ENCODE data around the gene TGFBR3L.

Gene TGFBR3L

DNA sequence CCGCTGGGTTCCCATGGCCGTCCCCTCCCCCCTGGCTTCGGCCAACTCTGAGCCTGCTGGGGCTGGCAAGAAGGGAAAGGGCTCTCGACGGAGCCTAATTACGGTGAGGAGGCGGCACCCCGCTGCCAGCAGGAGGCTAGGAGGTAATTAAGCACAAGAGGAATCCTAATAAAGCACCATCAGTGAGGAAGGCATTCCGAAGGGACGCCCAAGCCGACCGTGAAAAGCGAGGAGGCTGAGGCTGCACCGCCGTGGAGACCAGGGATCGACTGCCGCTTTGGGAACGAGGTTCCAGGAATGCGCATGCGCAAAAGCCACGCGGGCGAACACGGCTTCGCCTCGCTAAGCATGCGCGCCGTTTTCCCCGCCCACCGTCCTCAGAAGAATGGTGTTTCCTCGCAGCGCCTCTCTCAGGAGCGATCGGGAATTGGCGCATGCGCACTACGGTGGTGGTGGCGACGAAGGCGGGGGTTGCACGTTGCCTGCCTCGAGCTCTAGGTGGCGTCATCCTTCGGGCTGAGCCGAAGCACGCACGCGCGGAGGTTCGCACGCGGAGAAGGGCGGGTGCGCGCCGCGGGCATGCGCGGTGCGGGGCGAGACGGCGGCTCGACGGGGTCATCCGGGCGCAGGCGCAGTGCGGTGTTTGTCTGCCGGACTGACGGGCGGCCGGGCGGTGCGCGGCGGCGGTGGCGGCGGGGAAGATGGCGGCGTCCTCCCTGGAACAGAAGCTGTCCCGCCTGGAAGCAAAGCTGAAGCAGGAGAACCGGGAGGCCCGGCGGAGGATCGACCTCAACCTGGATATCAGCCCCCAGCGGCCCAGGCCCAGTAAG lies 11.2 kb upstream of the TGFBR3L start, which contains the start of gene MAP2K7:
MAP2K7 (plus strand) TSS at position 634 of the 830 bp plus-strand sequence; CDS start at position 702, 68 bp downstream.
- TF ChIP-seq SPI1 (IDR thresholded peaks at IDR 0.05; ENCODE audit: low read depth, low read length) (no peak), TAF1 (IDR thresholded peaks at IDR 0.05; ENCODE audit: low read depth, low read length) (peak; percentile 64), POLR2A (IDR thresholded peaks at IDR 0.05; ENCODE audit: low read depth, low read length) (peak; percentile 79), POLR2AphosphoS5 (IDR thresholded peaks at IDR 0.05; ENCODE audit: low read depth, low read length) (peak; percentile 71; the same call in 1 of the 2 replicates), PAX5 (IDR thresholded peaks at IDR 0.05; ENCODE audit: insufficient read depth, low read length, severe bottlenecking) (peak; percentile 17), POU2F2 (IDR thresholded peaks at IDR 0.05; ENCODE audit: low read depth, low read length) (no peak)
- FAIRE-seq = peak; percentile 100

DNA sequence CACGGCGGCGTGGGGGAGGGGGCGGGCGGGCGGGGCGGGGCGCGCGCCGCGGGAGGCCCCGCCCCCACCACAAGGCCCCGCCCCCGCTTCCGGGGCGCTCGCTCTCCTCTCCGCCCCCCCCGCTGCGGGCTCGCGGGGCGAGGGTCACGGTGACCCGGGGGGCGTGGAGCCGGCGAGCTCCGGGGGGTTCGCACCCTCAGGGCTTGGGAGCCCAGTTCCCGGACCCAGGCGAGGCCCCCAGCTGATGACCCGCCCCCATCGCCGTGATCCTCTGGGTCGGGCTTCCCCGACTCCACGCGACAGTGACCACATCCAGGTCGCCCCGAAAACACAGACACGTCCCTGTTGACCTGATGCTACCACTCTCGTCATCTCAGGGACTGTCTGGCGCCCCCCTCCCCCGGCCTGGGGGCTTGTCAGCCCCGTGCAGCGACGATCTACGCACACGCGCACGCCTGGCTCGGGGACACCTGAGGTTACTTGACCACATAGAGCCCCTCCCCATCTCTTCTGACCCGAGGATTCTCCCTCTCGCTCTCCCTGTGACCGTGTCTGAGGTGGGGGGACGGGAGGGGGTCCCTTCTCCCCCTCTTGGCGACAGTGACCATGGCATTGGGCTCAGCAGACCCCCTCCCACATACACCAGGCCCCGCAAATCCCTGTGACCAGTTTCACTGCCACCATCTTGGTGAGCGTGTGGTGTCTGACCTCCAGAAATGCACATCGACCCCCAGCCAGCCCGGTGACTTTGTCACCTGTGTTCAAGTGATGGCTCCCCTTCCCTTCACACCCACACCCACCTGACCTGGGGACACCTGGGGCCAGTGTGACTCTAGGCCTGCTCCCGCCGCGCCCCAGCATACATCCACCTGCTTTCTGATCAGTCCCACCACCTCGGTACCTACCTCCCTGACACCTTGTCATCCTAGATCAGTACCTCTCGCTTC lies 10.3 kb upstream of the TGFBR3L start:
- FAIRE-seq = peak; percentile 58
- peak; percentile 79 for DNase-seq (ENCODE audit: insufficient read length, low spot score)
- TF ChIP-seq POLR2A (IDR thresholded peaks at IDR 0.05; ENCODE audit: low read depth, low read length) (0 out of 2 replicates have a peak, but pooled peaks have one; percentile 10), TAF1 (IDR thresholded peaks at IDR 0.05; ENCODE audit: low read depth, low read length) (0 out of 2 replicates have a peak, but pooled peaks have one; percentile 3), POU2F2 (IDR thresholded peaks at IDR 0.05; ENCODE audit: low read depth, low read length) (no peak)

More for the DNA sequence above, 11.2 kb upstream of the TGFBR3L start, which contains the start of gene MAP2K7:
- DNase-seq (ENCODE audit: insufficient read length, low spot score) = peak; percentile 99

DNA sequence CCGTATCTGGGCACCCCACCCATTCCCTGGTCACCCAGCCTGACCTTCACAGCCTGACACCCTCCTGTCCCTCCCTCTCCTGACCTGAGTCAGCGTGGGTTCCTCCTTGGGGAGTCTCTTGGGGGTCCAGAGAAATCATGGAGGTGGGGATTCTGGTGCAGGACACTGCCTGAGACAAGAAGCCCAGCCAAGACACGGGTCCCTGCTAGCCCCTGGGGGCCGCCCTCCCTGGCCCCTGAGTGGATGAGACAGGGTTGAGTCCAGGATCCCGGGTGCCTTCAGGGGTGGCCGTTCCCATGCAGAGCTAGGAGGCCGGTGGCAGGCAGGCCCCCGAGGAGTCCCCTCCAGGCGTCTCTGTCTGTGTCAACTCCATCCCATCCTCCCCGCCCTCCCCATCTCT lies 9.4 kb upstream of the TGFBR3L start:
- DNase-seq (ENCODE audit: insufficient read length, low spot score) (no peak), FAIRE-seq (no peak)
- TF ChIP-seq POLR2AphosphoS5 (IDR thresholded peaks at IDR 0.05; ENCODE audit: low read depth, low read length) = no peak
- no peak for TF ChIP-seq POU2F2 (IDR thresholded peaks at IDR 0.05; ENCODE audit: low read depth, low read length)
- TF ChIP-seq TAF1 (IDR thresholded peaks at IDR 0.05; ENCODE audit: low read depth, low read length) = no peak
- no peak for TF ChIP-seq SPI1 (IDR thresholded peaks at IDR 0.05; ENCODE audit: low read depth, low read length)
- TF ChIP-seq PAX5 (IDR thresholded peaks at IDR 0.05; ENCODE audit: insufficient read depth, low read length, severe bottlenecking) = no peak
- TF ChIP-seq POLR2A (IDR thresholded peaks at IDR 0.05; ENCODE audit: low read depth, low read length) = no peak

DNA sequence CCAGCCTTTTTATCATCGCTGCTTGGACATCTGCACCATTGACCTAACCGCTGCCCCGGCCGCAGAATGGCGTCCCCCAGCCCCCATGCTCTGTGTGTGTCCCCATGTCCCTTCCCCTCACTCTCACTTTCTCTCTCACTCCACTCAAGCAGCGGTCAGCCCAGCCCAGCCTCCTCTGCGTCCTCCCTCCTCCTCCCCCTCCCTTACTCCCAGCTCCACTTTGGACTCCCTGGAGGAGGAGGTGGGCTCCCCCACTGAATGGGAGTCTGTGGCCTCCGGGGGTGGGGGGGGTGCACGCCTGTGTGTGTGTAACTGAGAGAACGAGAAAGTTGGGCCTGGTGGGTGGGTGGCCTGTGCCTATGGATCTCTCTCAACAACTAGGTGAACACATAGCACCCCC lies 8.8 kb upstream of the TGFBR3L start:
- no peak for DNase-seq (ENCODE audit: insufficient read length, low spot score)
- no peak for FAIRE-seq
- TF ChIP-seq POU2F2 (IDR thresholded peaks at IDR 0.05; ENCODE audit: low read depth, low read length) = no peak
- TF ChIP-seq TAF1 (IDR thresholded peaks at IDR 0.05; ENCODE audit: low read depth, low read length) = no peak
- no peak for TF ChIP-seq PAX5 (IDR thresholded peaks at IDR 0.05; ENCODE audit: insufficient read depth, low read length, severe bottlenecking)
- no peak for TF ChIP-seq POLR2A (IDR thresholded peaks at IDR 0.05; ENCODE audit: low read depth, low read length)
- TF ChIP-seq SPI1 (IDR thresholded peaks at IDR 0.05; ENCODE audit: low read depth, low read length) = no peak
- no peak for TF ChIP-seq POLR2AphosphoS5 (IDR thresholded peaks at IDR 0.05; ENCODE audit: low read depth, low read length)

DNA sequence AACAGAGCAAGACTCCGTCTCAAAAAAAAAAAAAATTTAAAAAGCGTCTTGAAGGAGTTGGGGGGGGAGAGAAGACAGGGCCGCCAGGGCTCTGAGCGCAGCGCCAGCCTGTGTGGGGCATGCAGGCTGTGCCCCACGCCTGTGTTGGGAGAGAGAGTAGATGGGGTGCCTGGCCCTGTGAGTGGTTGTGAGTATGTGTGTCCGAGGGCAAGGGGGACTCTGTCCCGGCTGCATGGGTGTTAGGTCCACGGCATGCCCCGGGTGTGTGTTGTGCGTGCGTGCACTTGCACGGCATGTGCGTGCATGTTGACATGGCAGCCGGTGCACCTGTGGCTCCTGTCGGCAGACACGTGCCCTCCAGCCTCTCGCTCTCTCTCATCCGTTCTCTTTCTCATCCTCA lies 7.5 kb upstream of the TGFBR3L start:
- FAIRE-seq = no peak
- TF ChIP-seq PAX5 (IDR thresholded peaks at IDR 0.05; ENCODE audit: insufficient read depth, low read length, severe bottlenecking) (no peak), TAF1 (IDR thresholded peaks at IDR 0.05; ENCODE audit: low read depth, low read length) (no peak), SPI1 (IDR thresholded peaks at IDR 0.05; ENCODE audit: low read depth, low read length) (no peak), POLR2A (IDR thresholded peaks at IDR 0.05; ENCODE audit: low read depth, low read length) (no peak), POU2F2 (IDR thresholded peaks at IDR 0.05; ENCODE audit: low read depth, low read length) (no peak), POLR2AphosphoS5 (IDR thresholded peaks at IDR 0.05; ENCODE audit: low read depth, low read length) (peak; percentile 44; the same call in 1 of the 2 replicates)
- no peak for DNase-seq (ENCODE audit: insufficient read length, low spot score)

DNA sequence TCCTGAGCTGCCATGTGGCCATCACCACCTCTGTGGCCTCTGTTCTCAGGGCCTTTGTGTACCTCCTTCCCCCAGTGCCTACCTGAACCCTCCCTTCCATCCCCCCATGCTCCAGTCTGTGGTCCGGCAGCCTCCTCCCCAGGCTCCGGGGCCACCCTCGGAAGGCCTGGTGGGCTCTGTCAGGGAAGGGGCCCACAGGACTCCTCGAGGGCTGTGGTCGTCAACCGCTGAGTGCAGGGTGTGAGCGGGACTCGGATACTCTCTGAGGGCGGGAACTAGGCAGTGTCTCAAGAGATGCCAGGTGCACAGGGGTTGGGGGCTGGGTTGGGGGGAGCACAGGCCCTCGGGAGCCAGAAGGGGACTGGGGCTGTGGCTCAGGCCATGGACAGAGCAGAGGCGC lies 7.1 kb upstream of the TGFBR3L start:
- no peak for DNase-seq (ENCODE audit: insufficient read length, low spot score)
- no peak for FAIRE-seq

DNA sequence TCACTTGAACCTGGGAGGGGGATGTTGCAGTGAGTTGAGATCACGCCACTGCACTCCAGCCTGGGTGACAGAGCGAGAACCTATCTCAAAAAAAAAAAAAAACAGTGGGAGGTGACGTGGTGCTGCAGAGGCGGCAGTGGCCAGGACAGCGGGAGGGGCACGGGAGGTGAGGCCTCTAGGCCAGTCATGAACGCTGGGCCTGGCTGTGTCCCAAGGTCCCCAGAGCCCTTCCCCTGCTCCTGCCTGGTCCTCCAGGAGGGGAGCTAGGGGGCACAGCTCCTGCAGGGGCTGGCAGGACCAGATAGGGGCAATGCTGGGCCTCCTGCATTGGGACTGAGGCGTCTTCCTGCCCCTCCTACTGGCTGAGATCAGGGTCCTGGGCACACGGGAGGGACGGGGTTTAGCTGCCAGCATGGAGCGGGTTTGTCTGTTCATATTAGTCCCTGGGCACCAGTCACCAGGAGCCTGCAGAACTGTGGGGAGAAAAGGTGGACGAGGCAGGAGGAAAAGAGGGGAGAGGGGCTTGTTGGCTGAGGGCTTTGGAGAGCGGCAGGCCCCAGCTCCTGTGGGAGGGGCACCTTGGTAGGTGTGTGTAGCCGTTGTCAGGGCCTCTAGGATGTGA lies 6.4 kb upstream of the TGFBR3L start:
- FAIRE-seq (no peak), DNase-seq (ENCODE audit: insufficient read length, low spot score) (no peak)
- TF ChIP-seq SPI1 (IDR thresholded peaks at IDR 0.05; ENCODE audit: low read depth, low read length) (no peak), TAF1 (IDR thresholded peaks at IDR 0.05; ENCODE audit: low read depth, low read length) (no peak), POU2F2 (IDR thresholded peaks at IDR 0.05; ENCODE audit: low read depth, low read length) (no peak), PAX5 (IDR thresholded peaks at IDR 0.05; ENCODE audit: insufficient read depth, low read length, severe bottlenecking) (no peak), POLR2AphosphoS5 (IDR thresholded peaks at IDR 0.05; ENCODE audit: low read depth, low read length) (no peak), POLR2A (IDR thresholded peaks at IDR 0.05; ENCODE audit: low read depth, low read length) (no peak)

More for the DNA sequence above, 7.1 kb upstream of the TGFBR3L start:
- TF ChIP-seq POU2F2 (IDR thresholded peaks at IDR 0.05; ENCODE audit: low read depth, low read length) (no peak), SPI1 (IDR thresholded peaks at IDR 0.05; ENCODE audit: low read depth, low read length) (no peak), PAX5 (IDR thresholded peaks at IDR 0.05; ENCODE audit: insufficient read depth, low read length, severe bottlenecking) (no peak), POLR2A (IDR thresholded peaks at IDR 0.05; ENCODE audit: low read depth, low read length) (no peak), TAF1 (IDR thresholded peaks at IDR 0.05; ENCODE audit: low read depth, low read length) (no peak), POLR2AphosphoS5 (IDR thresholded peaks at IDR 0.05; ENCODE audit: low read depth, low read length) (no peak)

DNA sequence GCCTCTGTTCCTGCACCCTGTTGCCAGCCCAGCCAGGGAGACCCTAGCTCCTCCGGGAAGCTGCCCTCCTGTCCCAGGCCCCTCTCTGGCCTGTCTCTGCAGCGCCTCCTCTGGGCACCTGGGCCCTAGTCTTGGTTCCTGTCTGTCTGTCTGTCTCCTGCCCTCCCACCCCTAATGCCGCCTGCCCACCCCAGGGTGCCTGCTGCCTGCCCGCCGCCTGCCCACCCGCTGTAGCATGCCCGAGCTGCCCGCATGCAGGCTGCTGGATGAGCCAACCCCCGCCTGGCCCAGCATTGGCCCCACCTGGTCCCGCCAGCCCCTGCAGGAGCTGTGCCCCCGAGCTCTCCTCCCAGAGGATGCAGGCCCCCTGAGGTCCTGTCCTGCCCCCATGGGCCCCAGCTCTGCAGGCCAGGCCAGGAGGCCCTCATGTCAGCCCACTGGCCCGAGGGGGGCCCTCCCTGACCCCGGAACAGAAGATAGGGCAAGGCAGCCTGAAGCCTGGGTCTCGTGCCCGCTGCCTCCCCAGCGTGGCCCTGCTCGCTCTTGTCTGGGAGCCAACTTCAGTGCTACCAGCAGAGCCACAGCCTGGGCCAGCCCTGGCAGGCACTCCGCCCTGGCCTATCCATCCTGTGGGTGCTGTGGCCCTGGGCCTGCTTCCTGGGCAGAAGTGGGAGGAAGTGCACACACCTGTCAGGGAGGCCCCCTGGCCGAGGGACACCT lies 5.7 kb upstream of the TGFBR3L start:
- DNase-seq (ENCODE audit: insufficient read length, low spot score) (no peak), FAIRE-seq (no peak)
- TF ChIP-seq SPI1 (IDR thresholded peaks at IDR 0.05; ENCODE audit: low read depth, low read length) (no peak), TAF1 (IDR thresholded peaks at IDR 0.05; ENCODE audit: low read depth, low read length) (no peak), POLR2AphosphoS5 (IDR thresholded peaks at IDR 0.05; ENCODE audit: low read depth, low read length) (no peak), POLR2A (IDR thresholded peaks at IDR 0.05; ENCODE audit: low read depth, low read length) (no peak), PAX5 (IDR thresholded peaks at IDR 0.05; ENCODE audit: insufficient read depth, low read length, severe bottlenecking) (no peak), POU2F2 (IDR thresholded peaks at IDR 0.05; ENCODE audit: low read depth, low read length) (no peak)

Data from GM12891 (cell line).